Hindlimb muscle (tissue), 1 donor: ENCODE results near the gene FANCC. TPM values are rescaled to one million over a fixed set of nuclear protein-coding genes. Genes with fewer than 3 reads are reported as not detected.

Experiments
- DNase-seq: peaks from one replicate; pipeline ENCODE4 v3.0.0-alpha.2; 2013
- polyA plus RNA-seq: library from polyadenylated mRNA; unstranded; fragments of 120-200 nt; gene quantifications from one replicate; pipeline ENCODE4 v1.2.1, GENCODE V29; 2013; ENCODE audit not compliant: insufficient read length

FANCC gene
- polyA plus RNA-seq, 1 donor = 17.7 TPM

DNA sequence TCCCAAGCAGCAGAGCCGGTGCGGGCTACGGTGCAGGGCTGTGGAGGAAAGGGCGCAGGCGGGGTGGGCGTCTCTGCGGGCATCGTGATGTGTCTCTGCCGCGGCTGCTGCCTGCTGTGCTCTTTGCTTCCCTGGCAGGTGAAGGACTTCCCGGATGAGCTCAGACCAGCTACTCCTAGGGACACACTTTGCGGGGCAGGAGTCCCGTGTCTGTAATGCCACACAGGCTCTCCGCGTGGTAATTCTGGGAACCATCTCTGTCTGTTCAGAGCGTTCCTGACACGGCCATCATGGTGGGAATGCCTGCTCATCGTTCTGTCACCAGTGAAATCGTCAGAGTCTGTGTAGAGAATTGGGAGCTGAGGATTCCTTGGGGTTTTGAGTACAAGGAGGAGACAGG, 235.5 kb downstream of the FANCC start:
- no peak for DNase-seq

- no peak for DNase-seq
Measured at GRCh38 chr9:95080961-95081647, 236.4 kb downstream of the FANCC start.

DNA sequence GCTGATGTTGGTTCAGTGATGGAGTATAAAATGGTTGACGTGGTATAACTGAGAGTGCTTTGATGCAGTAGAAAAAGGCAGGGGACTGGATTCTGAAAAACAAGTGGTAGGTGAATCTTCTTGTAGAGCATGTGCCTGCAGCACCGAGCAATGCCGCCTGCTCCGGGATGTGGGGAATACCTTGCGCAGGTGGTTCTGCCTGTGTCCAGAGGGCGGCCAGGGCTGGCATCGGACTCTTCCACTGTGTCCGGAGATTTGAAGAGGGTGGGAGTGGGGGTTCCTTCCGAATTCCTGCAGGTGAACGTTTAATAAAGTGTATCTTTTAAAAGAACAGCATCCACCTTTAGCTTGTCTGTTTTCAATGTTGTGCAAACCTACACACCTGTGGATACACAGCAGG, 238.0 kb downstream of the FANCC start:
- DNase-seq = no peak

DNA sequence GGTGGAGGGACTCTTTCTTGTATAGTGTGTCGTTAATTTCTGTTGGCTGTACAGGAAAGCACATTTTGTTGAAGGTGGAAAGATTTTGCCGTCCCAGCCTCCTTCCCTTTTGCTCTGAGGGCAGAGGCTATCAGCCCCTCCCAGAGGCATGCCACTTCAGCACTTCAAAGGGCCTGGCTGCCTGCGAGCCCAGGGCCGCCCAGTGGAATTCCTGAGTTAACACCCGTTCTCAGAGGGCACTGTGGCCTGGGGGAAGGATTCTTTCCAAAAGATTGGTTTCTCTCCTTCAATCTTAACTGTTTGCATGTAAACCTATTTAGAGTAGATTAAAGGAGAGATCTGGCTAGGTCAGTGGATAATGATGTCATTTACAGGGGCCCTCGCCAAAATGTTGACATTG, 238.6 kb downstream of the FANCC start:
- DNase-seq = no peak

DNA sequence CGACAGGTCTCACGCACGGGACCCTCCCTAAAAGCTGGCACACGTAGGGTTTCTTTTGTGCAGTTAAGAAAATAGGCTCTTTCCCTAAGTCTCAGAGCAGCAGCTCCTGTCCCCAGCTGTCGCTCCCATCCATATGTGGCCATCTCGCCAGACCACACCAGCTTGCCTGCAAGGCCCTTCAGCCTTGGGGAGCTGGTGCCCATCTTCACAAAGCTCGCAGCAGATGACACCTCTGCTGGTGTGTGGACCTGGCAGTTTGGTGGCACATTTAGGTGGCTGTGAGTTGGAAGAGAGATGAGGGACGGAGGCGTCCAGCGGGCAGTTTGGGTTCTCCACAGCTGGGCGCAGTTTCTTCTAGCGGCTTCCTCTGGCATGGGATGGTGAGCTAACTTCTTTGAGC, 239.0 kb downstream of the FANCC start:
- DNase-seq = no peak

- no peak for DNase-seq
Measured at GRCh38 chr9:95077766-95078370, 239.6 kb downstream of the FANCC start.

DNA sequence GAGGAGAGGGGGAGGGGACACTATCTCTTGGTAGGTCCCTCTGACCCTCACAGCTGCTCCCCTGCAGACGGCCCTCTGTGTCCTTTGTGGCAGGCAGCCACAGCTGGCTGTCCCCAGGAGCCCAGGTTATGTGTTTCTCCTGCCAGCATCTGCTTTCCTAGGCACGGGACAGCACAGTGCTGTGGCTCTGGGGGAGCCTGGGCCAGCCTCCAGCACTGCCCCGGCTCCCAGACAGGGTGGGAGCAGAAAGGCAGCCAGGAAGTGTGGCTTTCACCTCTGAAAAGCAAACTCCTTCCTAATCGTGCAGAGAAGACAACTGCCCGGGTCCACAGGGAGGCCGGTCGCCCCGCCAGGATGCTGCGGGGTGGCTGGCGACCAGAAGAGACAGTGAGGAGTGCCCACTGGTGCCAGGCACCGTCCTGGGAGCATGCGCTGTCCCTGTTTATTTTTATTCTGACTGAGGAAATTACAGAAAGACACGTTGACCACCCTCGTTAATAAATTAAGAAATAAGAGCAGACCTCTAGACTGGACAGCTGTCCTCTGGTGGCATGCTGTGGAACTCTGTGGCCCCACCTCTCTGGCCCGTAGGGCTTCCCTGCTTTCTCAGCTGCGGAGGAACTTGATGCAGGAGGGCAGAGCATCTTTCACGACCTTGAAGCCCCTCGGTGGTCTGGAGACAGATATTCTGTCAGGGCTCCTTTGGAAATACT, 240.3 kb downstream of the FANCC start:
- no peak for DNase-seq

- DNase-seq = no peak
Measured at GRCh38 chr9:95076696-95077052, 240.8 kb downstream of the FANCC start.

GRCh38 chr9:95075700-95076099, 241.8 kb downstream of the FANCC start:
- no peak for DNase-seq

DNA sequence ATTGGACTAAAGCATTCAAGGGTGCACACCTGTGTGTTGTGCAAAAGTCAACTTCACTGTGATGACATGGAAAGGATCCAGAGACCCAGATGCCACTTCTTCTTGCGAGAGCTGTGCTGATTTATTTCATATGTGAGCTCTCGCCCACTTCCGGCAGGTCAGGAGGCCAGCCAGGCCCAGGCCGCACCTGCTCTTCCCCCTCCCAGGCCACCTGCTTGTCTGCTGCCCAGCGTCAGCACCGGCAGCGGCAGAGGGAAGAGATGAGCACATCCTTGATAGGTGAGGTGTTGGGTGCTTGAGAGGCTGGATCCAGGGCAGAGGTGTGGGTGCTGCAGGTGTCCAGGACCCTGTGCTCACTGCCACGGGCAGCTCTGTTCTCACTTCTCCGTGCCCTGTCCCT, 242.9 kb downstream of the FANCC start:
- no peak for DNase-seq

DNA sequence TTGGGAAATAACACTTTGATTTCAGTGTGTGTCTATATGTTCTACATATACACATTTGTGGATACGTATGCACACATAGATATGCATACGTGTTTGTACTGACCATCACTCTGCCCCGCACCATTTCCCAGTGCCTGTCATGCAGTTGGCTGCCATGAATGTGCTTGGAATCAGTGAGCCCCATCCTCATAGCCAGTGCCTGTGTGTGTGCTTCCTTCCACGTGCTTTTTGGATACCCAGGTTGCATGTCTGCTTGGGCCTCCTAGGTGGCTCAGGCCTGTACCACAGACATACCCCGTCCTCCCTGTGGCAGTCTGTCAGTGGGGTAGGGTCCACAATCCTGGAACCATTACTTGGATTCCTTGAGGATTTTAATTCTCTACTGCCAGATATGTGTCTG, 243.6 kb downstream of the FANCC start:
- no peak for DNase-seq

DNA sequence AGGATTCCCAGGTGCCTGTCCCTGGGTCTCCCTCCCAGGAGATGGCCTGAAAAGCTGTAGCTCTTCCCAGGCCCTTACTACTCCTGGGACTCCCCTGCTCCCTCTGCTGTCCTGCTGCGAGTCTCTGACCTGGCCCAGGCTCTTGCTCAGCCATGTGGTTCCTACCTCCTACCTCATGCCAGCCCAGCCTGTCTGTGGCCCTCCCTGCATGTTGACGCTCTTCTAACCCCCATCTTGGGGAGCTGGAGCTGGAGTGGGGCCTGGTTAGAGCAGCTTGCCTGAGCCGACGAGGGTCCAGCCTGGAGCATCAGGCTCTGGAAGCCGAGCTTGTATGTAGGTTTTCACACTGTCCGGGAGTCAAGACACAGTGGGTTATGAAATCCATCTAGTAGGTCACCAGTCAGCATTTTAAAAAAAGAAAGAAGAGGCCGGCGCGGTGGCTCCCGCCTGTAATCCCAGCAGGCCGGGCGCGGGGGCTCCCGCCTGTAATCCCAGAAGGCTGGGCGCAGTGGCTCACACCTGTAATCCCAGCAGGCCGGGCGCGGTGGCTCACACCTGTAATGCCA, 244.4 kb downstream of the FANCC start:
- DNase-seq = no peak

- no peak for DNase-seq
Measured at GRCh38 chr9:95071925-95072324, 245.6 kb downstream of the FANCC start.

DNA sequence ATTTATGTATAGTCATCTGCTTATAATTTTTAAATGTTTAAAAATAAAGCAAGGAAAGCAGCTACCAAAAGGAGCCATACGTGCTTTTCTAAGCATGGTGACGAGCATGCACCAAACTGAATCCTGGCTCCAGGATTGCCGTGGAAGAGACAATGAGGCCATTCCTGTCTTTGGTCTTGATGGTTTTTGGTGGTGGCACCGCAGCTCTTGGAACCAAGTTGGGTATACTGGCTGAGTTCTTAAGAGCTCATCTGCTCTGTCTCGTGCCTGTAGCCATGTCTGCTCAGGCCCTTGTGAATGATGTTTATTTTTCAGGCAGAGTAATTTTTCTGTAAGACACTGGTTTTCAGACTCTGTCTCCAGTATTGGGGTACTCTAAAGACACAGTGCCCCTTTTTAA, 246.1 kb downstream of the FANCC start:
- DNase-seq = no peak

DNA sequence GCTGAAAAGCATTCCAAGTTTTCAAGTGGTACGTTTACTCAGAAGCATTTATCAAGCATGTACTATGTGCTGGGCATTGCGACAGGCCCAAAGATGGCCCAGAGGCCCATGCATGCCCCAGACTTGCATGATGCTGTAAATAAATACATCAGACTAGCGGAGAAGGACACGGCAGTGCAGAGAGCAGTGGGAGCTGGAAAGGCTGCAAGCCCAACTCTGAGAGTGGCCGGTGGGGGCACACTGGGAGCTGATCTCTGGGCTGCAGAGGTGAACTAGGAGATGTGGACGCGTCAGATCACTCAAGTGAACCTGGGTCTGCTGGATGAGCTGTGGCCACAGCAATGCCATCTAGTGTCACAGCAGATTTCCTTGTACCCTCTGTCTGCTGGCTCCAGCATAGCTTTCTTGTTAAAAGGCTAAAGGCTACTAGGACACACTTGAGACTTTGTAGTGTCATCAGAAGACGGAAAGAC, 246.9 kb downstream of the FANCC start:
- DNase-seq = no peak

DNA sequence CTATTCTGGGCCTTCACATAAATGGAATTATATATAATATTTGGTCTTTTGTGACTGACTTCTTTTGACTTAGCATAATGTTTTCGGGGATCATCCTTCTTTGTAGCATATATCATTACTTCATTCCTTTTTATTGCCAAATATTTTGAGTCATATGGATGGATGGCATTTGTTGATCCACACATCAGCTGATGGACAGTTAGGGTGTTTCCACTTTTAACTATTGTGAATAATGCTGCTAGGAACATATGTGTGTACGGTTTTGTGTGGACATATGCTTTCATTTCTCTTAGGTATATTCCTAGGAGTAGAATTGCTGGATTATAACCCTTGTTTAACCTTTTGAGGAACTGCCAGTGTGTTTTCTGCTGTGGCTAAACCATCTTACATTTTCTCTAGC, 249.6 kb downstream of the FANCC start:
- DNase-seq = no peak

DNA sequence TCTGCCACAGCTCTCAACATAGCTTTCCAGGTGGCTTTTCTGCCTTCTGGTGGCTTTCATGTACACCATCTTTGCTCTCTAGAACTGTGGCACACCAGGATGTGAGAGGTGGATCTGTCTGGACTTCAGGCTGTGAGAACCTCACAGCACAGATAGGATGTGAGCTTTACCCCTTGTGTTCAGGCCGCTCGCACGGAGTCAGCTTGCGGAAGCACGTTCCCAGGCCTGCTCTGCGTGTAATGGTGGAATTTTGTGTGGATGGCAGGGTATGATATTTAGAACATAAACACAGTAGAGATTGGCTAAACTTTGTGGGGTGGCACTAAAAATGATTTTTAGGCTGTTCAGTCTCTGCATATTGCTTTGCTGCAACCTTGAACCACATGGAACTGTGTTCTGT, 250.5 kb downstream of the FANCC start:
- DNase-seq = no peak

DNA sequence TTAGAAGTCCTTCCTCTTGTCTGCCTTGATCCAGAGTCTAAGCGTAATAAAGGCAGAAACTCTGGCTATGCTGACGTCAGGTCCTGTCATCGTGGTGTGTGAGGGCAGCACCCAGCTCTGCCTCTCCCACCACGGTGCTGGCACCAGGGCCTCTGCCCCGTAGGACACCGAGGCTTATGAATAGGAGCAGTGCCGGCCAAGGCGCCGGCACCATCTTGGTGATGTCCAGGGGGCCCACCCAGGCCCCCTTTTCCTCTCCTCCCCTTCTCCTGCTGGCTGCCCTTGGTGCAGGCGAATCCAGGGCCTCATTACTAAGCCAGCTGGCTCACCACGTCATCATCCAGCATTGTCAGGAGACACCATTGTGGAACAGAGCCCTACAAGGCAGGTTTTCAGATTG, 252.3 kb downstream of the FANCC start:
- DNase-seq = no peak

GRCh38 chr9:95063300-95063699, 254.2 kb downstream of the FANCC start:
- no peak for DNase-seq

DNA sequence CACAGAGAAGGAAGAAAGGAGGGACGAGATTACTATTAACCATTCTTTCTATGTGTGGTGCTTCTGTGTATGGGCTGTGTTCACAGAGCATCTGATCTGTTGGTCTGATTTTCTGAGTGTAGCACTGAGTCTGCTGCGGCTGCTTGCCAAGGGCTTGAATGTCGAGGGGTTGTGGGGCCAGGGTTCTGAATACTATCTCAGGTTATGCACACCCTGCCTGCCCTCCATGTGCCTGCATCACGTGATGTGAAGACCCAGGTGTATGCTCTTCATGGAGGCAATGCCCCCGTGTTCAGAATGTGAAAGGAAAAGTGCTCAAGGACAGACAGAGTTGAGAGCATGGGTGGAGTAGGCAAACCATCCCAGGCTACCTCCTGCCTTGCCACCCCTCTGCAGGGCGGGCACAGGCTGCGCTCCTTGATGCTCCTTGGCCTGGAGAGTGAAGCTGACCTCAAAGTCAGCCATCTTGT, 254.9 kb downstream of the FANCC start:
- DNase-seq = no peak

DNA sequence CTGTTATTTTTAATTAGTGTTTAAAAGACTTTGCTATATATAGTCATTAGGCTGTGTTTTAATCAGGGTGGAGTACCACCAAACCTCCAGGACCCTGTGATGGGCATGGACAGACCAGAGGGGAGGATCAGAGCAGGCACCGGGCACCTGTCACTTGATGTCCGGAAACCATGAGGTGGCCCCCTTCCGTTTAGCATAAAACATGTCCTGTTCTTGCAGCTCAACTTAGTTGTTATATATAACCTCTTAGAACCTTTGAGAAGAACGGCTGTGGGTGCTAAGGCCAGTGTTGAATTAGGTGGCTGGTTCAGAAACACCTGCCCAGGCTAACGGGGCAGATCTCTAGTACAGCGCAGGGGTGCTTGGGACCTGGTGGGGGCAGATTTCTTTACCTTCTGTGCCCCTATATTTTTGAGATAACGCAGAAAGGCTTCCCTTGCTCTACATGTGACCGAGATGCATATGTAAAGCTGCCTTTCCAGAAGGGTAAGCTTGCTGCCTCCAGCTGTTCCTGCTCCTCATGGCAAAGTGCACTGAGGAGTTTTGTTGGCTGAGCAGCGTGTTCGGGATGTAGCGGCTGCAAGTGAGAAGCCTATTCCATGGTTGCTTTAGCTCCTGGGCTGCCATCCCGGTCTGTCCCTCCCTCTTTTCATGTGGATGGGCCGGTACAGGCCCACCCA, 255.5 kb downstream of the FANCC start:
- no peak for DNase-seq

- DNase-seq = no peak
Measured at GRCh38 chr9:95060916-95061315, 256.6 kb downstream of the FANCC start.

- DNase-seq = no peak
Measured at GRCh38 chr9:95060234-95060633, 257.3 kb downstream of the FANCC start.
